ENCODE results near the gene ANKRD23. TPM values are rescaled to one million over a fixed set of nuclear protein-coding genes. Genes with fewer than 3 reads are reported as not detected.

Gene ANKRD23
- total and polyA plus RNA-seq, 11 donors: 0.96 to 26.7 (median 7.9) TPM

- peak within 1 kb of the TSS; percentile 90 to 99 (median 97) for H3K27ac ChIP-seq
- DNase-seq (peak; percentile 97 to 99 (median 98)), ATAC-seq (peak; percentile 91 to 95 (median 94))
- peaks cover 3 to 70% (median 60%) of the 10 kb centered on the region in 12 donors for H3K4me1 ChIP-seq
- 0% methylated on average over 2 to 103 of the region's 103 CpGs for WGBS, 4 donors
- no peaks in the 10 kb centered on the region for H3K27me3 ChIP-seq
- intact Hi-C loops (cut with DNase I): loop anchor here in 2 of 10 donors (10.0 kb wide), 2 partner anchors 181 to 281 kb away; partner anchors contain the start of genes ARID5A (in 1 of the 2) and KANSL3 (in 1 of the 2)
- peaks cover 0 to 15% (median 3%) of the 10 kb centered on the region in 9 donors for H3K36me3 ChIP-seq
- peak within 1 kb of the TSS; percentile 61 to 98 (median 82) for H3K4me3 ChIP-seq
- TF ChIP-seq POLR2A (IDR thresholded peaks at IDR 0.05): peak in 1 of 2 donors; percentile 90
- peak; percentile 56 to 91 (median 72) for TF ChIP-seq CTCF (IDR thresholded peaks at IDR 0.05)
- no peaks in the 10 kb centered on the region for H3K9me3 ChIP-seq
These were observed 27.5 kb downstream of the ANKRD23 start, which contains the start of gene CNNM3 for GRCh38 chr2:96816127-96816835. Gene CNNM3, plus strand, starts transcription at chr2:96816268. Its CDS starts 10 bp downstream, at chr2:96816278.

DNA sequence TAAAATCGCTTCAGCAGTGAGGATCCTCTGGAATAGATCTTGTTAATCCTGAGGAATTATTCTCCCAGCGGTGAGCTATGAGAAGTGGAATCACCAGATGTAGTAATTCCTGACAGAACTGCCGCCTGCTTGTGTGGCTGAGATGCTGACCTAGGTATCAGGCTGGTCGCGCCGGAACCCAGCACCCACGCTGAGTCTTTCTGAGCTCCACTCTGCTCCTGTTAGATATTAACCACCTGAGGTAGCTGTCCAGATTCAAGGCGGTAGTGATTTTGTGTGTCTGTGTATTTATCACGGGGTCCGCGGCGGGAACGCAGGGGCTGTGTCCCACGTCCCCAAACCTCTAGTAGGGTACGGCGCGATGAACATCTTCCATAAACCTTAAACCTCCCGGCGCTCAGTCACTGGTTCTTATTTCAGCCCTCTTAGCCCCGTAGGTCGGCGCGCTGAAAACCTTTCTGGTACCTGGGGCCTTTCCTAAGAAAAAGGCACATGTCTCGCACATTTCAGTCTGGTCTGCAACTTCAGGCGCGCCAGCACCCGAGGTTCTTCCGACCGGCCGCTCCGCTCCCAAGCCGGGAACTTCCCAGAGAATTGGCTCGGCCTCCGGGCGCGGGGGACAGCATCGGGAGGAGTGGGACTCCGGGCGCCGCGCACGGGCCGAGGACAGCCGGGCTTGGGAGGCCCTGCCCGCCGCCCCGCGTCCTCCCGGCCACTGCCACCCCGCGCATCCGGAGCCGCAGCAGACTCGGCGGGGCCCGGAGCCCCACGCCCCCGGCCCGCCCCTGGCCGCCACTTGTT, 28.3 kb downstream of the ANKRD23 start:
- 2% methylated on average over 43 to 60 of the region's 60 CpGs for WGBS, 4 donors
- intact Hi-C loops (cut with DNase I): loop anchor here in 2 of 10 donors (10.0 kb wide), 2 partner anchors 181 to 281 kb away; partner anchors contain the start of genes ARID5A (in 1 of the 2) and KANSL3 (in 1 of the 2)
- Histone ChIP-seq H3K4me1 (peaks cover 3 to 71% (median 61%) of the 10 kb centered on the region in 12 donors), H3K4me3 (peak overlapping the region; percentile 61 to 98 (median 82)), H3K36me3 (peaks cover 0 to 19% (median 3%) of the 10 kb centered on the region in 9 donors), H3K9me3 (no peaks in the 10 kb centered on the region), H3K27ac (peak overlapping the region; percentile 90 to 99 (median 97)), H3K27me3 (no peaks in the 10 kb centered on the region)
- no peak for DNase-seq
- ATAC-seq: peak in 1 of 4 donors; percentile 0
- TF ChIP-seq POLR2A (IDR thresholded peaks at IDR 0.05) (peak in 1 of 2 donors; percentile 16), CTCF (IDR thresholded peaks at IDR 0.05) (no peak)

DNA sequence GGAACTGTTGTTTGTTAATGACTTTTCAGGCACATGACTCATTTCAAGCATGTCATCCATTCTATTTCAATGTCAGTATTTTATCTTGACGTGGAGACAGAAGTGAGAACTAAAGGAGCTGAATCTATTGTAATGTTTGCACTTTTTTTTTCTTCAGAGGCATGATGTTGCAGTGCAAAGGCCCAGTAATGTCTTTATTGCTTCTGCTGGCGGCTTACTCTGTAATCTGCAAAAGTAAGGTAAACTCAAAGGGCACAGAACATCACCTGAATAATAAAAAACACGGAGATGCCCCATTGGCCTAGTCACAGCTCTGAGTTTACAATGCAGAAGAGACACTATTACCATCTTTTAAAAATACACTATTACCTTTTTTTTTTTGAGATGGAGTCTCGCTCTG, 30.2 kb downstream of the ANKRD23 start:
- WGBS, 4 donors: 83 to 90% (median 85%) methylated on average over 4 of the region's 4 CpGs
- intact Hi-C loops (cut with DNase I): loop anchor here in 2 of 10 donors (5.0 to 10.0 kb wide), 3 partner anchors 51 to 279 kb away; partner anchors contain the start of genes ARID5A (in 1 of the 2), CNNM4 (in 1 of the 2) and KANSL3 (in 1 of the 2)
- Histone ChIP-seq H3K4me3 (no peak overlapping the region), H3K27me3 (no peaks in the 10 kb centered on the region), H3K27ac (peak overlapping the region in 1 of 12 donors; percentile 42), H3K9me3 (no peaks in the 10 kb centered on the region), H3K36me3 (peaks cover 0 to 24% (median 16%) of the 10 kb centered on the region in 9 donors), H3K4me1 (peaks cover 3 to 71% (median 54%) of the 10 kb centered on the region in 12 donors)
- no peak for ATAC-seq
- no peak for TF ChIP-seq CTCF (IDR thresholded peaks at IDR 0.05)
- no peak for TF ChIP-seq POLR2A (IDR thresholded peaks at IDR 0.05)
- no peak for DNase-seq

Measured in heart left ventricle (tissue), 16 donors.